Measurements from ENCODE around the gene UBE2D1.

UBE2D1 gene

DNA sequence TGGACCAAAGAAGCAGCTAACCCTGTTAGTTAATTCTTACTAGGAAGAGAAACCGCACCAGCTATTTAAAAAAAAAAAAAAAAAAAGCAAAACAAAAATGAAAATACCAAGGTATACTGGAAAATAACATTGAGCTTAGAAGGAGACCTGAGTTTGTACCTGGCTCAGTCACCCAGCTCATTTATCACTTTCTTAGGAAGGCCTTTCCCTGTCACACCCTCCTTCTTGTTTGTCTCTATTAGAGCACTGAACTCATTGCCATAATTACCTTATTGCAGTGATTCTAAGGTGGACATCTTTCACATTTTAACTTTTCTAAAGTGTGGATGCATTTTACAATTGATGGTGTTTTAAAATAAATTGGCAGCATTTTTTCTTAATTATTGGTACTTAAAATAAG, 24.1 kb downstream of the UBE2D1 start:
- DNase-seq: no peak
- Histone ChIP-seq H3K9me3 (no peaks in the 10 kb centered on the region), H3K27ac (no peak overlapping the region), H3K36me3 (peaks cover 0 to 4% (median 0%) of the 10 kb centered on the region in 3 donors), H3K27me3 (no peaks in the 10 kb centered on the region), H3K4me1 (peaks cover 0 to 14% (median 0%) of the 10 kb centered on the region in 4 donors), H3K4me3 (no peak overlapping the region)
- TF ChIP-seq, protein P1, sequence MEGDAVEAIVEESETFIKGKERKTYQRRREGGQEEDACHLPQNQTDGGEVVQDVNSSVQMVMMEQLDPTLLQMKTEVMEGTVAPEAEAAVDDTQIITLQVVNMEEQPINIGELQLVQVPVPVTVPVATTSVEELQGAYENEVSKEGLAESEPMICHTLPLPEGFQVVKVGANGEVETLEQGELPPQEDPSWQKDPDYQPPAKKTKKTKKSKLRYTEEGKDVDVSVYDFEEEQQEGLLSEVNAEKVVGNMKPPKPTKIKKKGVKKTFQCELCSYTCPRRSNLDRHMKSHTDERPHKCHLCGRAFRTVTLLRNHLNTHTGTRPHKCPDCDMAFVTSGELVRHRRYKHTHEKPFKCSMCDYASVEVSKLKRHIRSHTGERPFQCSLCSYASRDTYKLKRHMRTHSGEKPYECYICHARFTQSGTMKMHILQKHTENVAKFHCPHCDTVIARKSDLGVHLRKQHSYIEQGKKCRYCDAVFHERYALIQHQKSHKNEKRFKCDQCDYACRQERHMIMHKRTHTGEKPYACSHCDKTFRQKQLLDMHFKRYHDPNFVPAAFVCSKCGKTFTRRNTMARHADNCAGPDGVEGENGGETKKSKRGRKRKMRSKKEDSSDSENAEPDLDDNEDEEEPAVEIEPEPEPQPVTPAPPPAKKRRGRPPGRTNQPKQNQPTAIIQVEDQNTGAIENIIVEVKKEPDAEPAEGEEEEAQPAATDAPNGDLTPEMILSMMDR (IDR thresholded peaks at IDR 0.05): no peak
- intact Hi-C loops (cut with DNase I; ENCODE audit: low total_unique reads): no loop called here

DNA sequence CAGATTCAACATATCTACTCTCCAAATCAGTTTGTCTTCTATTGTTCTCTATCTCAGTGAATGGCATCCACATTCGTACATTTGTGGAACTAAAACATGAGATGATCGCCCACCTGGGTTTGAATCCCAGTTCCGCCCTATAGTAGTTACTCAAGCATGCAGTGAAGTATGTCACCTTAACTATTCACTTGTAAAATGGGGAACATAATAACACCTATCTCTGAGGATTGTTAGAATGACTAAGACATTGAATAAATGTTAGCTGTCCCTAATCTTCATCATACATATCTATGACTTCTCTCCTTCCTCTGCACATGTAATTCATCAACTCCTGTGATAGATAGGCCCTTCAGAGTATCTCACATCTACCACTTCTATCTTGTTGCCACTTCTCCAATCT, 24.7 kb downstream of the UBE2D1 start:
- Histone ChIP-seq H3K9me3 (no peaks in the 10 kb centered on the region), H3K27ac (no peak overlapping the region), H3K36me3 (peaks cover 0 to 4% (median 0%) of the 10 kb centered on the region in 3 donors), H3K27me3 (no peaks in the 10 kb centered on the region), H3K4me3 (no peak overlapping the region), H3K4me1 (peaks cover 0 to 14% (median 0%) of the 10 kb centered on the region in 4 donors)
- TF ChIP-seq, protein P1 (IDR thresholded peaks at IDR 0.05): no peak
- intact Hi-C loops (cut with DNase I; ENCODE audit: low total_unique reads): no loop called here
- DNase-seq: no peak

DNA sequence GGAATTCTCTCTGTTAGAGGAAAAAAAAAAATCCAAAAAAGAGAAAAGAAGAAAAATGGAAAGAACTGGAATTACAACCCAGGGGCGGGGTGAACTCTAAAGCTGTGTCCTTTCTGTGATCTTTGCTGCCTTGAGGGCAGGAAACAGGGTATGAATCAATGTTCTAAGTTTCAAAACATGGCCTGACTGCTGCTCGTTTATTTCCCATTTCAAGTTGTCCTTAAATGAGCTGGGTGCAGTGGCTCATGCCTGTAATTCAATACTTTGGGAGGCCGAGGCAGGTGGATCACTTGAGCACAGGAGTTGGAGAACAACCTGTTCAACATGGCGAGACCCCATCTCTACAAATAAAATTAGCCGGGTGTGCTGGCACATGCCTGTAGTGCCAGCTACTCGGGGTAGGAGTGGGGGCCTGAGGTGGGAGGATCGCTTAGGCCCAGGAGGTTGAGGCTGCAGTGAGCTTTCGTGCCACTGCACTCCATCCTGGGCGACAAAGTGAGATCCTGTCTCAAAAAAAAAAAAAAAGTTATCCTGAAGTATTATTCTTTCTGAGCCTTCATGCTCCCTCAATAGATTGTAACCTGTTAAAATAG, 25.7 kb downstream of the UBE2D1 start:
- H3K27ac ChIP-seq: no peak overlapping the region
- peaks cover 0 to 4% (median 0%) of the 10 kb centered on the region in 3 donors for H3K36me3 ChIP-seq
- H3K27me3 ChIP-seq: no peaks in the 10 kb centered on the region
- DNase-seq: no peak
- H3K9me3 ChIP-seq: no peaks in the 10 kb centered on the region
- H3K4me3 ChIP-seq: no peak overlapping the region
- TF ChIP-seq, protein P1 (IDR thresholded peaks at IDR 0.05): no peak
- H3K4me1 ChIP-seq: peaks cover 0 to 14% (median 0%) of the 10 kb centered on the region in 4 donors
- intact Hi-C loops (cut with DNase I; ENCODE audit: low total_unique reads): no loop called here

DNA sequence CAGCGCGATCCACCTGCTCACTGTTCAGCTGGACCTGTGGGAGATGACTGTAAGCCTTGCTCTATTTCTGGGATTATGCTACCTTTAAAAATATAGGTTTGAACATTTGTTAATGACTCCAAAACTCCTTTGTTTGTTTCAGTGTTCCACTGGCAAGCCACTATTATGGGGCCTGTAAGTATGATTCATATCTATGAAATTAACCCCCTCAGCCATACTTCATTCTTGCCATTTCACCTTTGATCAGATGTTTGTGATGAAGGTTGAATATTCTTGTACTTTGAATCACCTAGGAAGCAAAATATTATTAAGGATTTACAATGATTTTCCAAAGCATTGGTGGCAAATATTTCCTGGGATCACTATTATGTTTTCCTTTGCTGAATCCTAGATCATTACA, 26.5 kb downstream of the UBE2D1 start:
- Histone ChIP-seq H3K9me3 (no peaks in the 10 kb centered on the region), H3K36me3 (peaks cover 0 to 4% (median 4%) of the 10 kb centered on the region in 3 donors), H3K4me1 (peaks cover 0 to 14% (median 0%) of the 10 kb centered on the region in 4 donors), H3K27ac (no peak overlapping the region), H3K27me3 (no peaks in the 10 kb centered on the region), H3K4me3 (no peak overlapping the region)
- intact Hi-C loops (cut with DNase I; ENCODE audit: low total_unique reads): no loop called here
- TF ChIP-seq, protein P1 (IDR thresholded peaks at IDR 0.05): no peak
- DNase-seq: no peak

DNA sequence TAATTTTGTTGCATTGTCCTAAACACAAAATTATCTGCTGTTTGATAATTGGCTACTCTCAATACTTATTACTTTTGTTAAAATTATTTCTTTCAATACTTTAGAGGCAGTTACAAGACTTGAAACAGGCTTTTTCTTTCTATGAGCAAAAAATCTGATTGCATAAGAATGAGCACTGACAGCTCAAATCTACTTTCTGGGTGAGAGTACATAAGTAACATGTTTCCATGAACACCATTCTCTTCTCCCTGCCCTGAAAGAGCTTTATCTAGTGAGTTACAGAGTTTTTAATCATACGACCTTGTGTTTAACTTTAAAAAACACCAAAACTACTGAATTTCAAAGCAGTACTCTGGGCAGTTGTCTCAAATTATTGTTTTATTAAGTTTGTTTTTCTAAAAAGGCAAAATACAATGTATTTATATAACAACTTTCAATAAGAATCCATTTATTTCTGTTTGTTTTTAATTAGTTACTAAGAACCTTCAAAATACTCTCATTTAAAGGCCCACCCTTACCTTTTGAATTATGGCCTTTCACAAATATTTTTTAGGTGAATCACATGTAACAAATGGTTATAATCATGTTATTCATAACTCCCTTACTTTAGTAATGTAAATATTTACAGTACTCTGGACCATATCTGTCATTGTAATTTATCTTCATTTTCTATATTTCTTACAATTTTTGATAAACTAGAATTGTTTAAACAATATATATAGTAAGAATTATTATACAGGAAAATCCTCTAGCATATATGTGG, 27.4 kb downstream of the UBE2D1 start:
- DNase-seq: no peak
- intact Hi-C loops (cut with DNase I; ENCODE audit: low total_unique reads): no loop called here

More for the DNA sequence above, 27.4 kb downstream of the UBE2D1 start:
- Histone ChIP-seq H3K36me3 (peaks cover 0 to 4% (median 4%) of the 10 kb centered on the region in 3 donors), H3K4me1 (peaks cover 0 to 7% (median 0%) of the 10 kb centered on the region in 4 donors), H3K27me3 (no peaks in the 10 kb centered on the region), H3K9me3 (no peaks in the 10 kb centered on the region), H3K27ac (no peak overlapping the region), H3K4me3 (no peak overlapping the region)
- TF ChIP-seq, protein P1 (IDR thresholded peaks at IDR 0.05): no peak

Data from tibial artery (tissue), 4 donors.